ENCODE data around the gene ME2. TPM values are rescaled to one million over a fixed set of nuclear protein-coding genes. Genes with fewer than 3 reads are reported as not detected.

The ME2 gene
- total RNA-seq, 4 donors from 2014 or later = 32.6 to 55.8 (median 48.0) TPM

- no peaks in the 10 kb centered on the region for H3K36me3 ChIP-seq
- H3K27ac ChIP-seq = no peak overlapping the region
- DNase-seq (ENCODE audit: low spot score in 2 of 2) = no peak
- no peak for TF ChIP-seq CTCF (IDR thresholded peaks at IDR 0.05)
- H3K9me3 ChIP-seq = no peaks in the 10 kb centered on the region
- peaks cover 0 to 3% (median 0%) of the 10 kb centered on the region in 4 donors for H3K4me1 ChIP-seq
- no peaks in the 10 kb centered on the region for H3K27me3 ChIP-seq
- no peak overlapping the region for H3K4me3 ChIP-seq
Observed at GRCh38 chr18:50859793-50860555, 18.9 kb upstream of the ME2 start.

- Histone ChIP-seq H3K4me1 (peaks cover 0 to 3% (median 0%) of the 10 kb centered on the region in 4 donors), H3K36me3 (no peaks in the 10 kb centered on the region), H3K4me3 (no peak overlapping the region), H3K27me3 (no peaks in the 10 kb centered on the region), H3K27ac (peak overlapping the region in 2 of 4 donors; percentile 41 to 62), H3K9me3 (no peaks in the 10 kb centered on the region)
- 80 to 83% methylated on average over 1 of the region's 1 CpG for WGBS, 2 donors
- no peak for DNase-seq (ENCODE audit: low spot score in 2 of 2)
- TF ChIP-seq EP300 (IDR thresholded peaks at IDR 0.05) (no peak), CTCF (IDR thresholded peaks at IDR 0.05) (no peak), POLR2A (IDR thresholded peaks at IDR 0.05) (no peak)
Observed at GRCh38 chr18:50861617-50862016, 17.3 kb upstream of the ME2 start.

GRCh38 chr18:50862401-50862800, 16.5 kb upstream of the ME2 start:
- Histone ChIP-seq H3K36me3 (no peaks in the 10 kb centered on the region), H3K27me3 (no peaks in the 10 kb centered on the region), H3K9me3 (no peaks in the 10 kb centered on the region), H3K4me1 (peaks cover 0 to 7% (median 0%) of the 10 kb centered on the region in 4 donors), H3K27ac (peak overlapping the region in 2 of 4 donors; percentile 11 to 62), H3K4me3 (no peak overlapping the region)
- TF ChIP-seq POLR2A (IDR thresholded peaks at IDR 0.05) (no peak), EP300 (IDR thresholded peaks at IDR 0.05) (peak in 1 of 2 donors; percentile 46)
- WGBS, 2 donors = 74 to 78% methylated on average over 2 of the region's 2 CpGs
- peak in 1 of 2 donors; percentile 18 for DNase-seq (ENCODE audit: low spot score in 2 of 2)

- 64 to 65% methylated on average over 4 of the region's 4 CpGs for WGBS, 2 donors
- Histone ChIP-seq H3K36me3 (no peaks in the 10 kb centered on the region), H3K27ac (no peak overlapping the region), H3K27me3 (no peaks in the 10 kb centered on the region), H3K9me3 (no peaks in the 10 kb centered on the region), H3K4me3 (no peak overlapping the region), H3K4me1 (peaks cover 0 to 7% (median 0%) of the 10 kb centered on the region in 4 donors)
- TF ChIP-seq POLR2A (IDR thresholded peaks at IDR 0.05) (no peak), EP300 (IDR thresholded peaks at IDR 0.05) (no peak), CTCF (IDR thresholded peaks at IDR 0.05) (no peak)
- DNase-seq (ENCODE audit: low spot score in 2 of 2) = no peak
Observed at GRCh38 chr18:50863840-50864375, 15.0 kb upstream of the ME2 start.

GRCh38 chr18:50866765-50867164, 12.2 kb upstream of the ME2 start:
- H3K36me3 ChIP-seq = no peaks in the 10 kb centered on the region
- no peak overlapping the region for H3K4me3 ChIP-seq
- no peaks in the 10 kb centered on the region for H3K27me3 ChIP-seq
- no peak for DNase-seq (ENCODE audit: low spot score in 2 of 2)
- TF ChIP-seq EP300 (IDR thresholded peaks at IDR 0.05) = no peak
- TF ChIP-seq CTCF (IDR thresholded peaks at IDR 0.05) = peak in 4 of 5 experiments; percentile 9 to 34 (median 23)
- H3K4me1 ChIP-seq = peaks cover 0 to 7% (median 0%) of the 10 kb centered on the region in 4 donors
- H3K27ac ChIP-seq = no peak overlapping the region
- H3K9me3 ChIP-seq = no peaks in the 10 kb centered on the region

All from tibial nerve (tissue), 4 donors.